Fibroblast of pulmonary artery (primary cell): ENCODE data around the gene HTR6.

Experiments
- DNase-seq: peaks from one replicate; pipeline ENCODE4 v3.0.0-alpha.2; 2010; ENCODE audit warnings: low read depth
- H3K4me3 ChIP-seq: replicated peaks from 2 replicates; pipeline ENCODE4 v1.5.1; 2011; ENCODE audit warnings: low read depth, mild to moderate bottlenecking, control low read depth, low read length, moderate library complexity
- CTCF ChIP-seq: IDR thresholded peaks from 2 replicates; pipeline ENCODE4 v1.5.1; 2011; ENCODE audit warnings: mild to moderate bottlenecking, control low read depth, low read length, inconsistent platforms; ENCODE audit errors: missing control alignments

Gene HTR6

GRCh38 chr1:19679691-19680090 is 15.0 kb downstream of the HTR6 start:
- no peak for DNase-seq
- TF ChIP-seq CTCF, result no peak
- no peak overlapping the region for H3K4me3 ChIP-seq

GRCh38 chr1:19680644-19681043 is 16.0 kb downstream of the HTR6 start:
- no peak overlapping the region for H3K4me3 ChIP-seq
- DNase-seq, result no peak
- TF ChIP-seq CTCF, result no peak

- peak; percentile 80 for DNase-seq
- H3K4me3 ChIP-seq, result no peak overlapping the region
- TF ChIP-seq CTCF, result no peak
These were observed 17.6 kb downstream of the HTR6 start for GRCh38 chr1:19682257-19682656.

- no peak for DNase-seq
- TF ChIP-seq CTCF, result no peak
- H3K4me3 ChIP-seq, result no peak overlapping the region
These were observed 18.2 kb downstream of the HTR6 start for GRCh38 chr1:19682901-19683300.

GRCh38 chr1:19683351-19683750 is 18.7 kb downstream of the HTR6 start:
- no peak overlapping the region for H3K4me3 ChIP-seq
- no peak for DNase-seq
- no peak for TF ChIP-seq CTCF

- no peak overlapping the region for H3K4me3 ChIP-seq
- no peak for TF ChIP-seq CTCF
- no peak for DNase-seq
These were observed 20.0 kb downstream of the HTR6 start for GRCh38 chr1:19684677-19685076.

- no peak for DNase-seq
- no peak for TF ChIP-seq CTCF
- H3K4me3 ChIP-seq, result no peak overlapping the region
These were observed 21.3 kb downstream of the HTR6 start for GRCh38 chr1:19685994-19686393.
